Measurements from ENCODE around the gene C2orf68. TPM values are rescaled to one million over a fixed set of nuclear protein-coding genes. Genes with fewer than 3 reads are reported as not detected.
A peak's percentile ranks its signal among the peaks of the same experiment; 100 is the strongest.
"Not testable (repeated sequence)": the region's sequence is repeated elsewhere in the genome, so short reads cannot be mapped to it uniquely, and the experiment has no call there.

C2orf68 gene
- total RNA-seq, 1 donor from 2014 or later = 23.6 TPM

GRCh38 chr2:85599468-85600234, 12.2 kb downstream of the C2orf68 start:
- DNase-seq (ENCODE audit: low spot score) = no peak

- DNase-seq (ENCODE audit: low spot score) = no peak
Measured at GRCh38 chr2:85598594-85599340, 13.1 kb downstream of the C2orf68 start.

GRCh38 chr2:85597241-85597640, 14.6 kb downstream of the C2orf68 start:
- DNase-seq (ENCODE audit: low spot score) = no peak

GRCh38 chr2:85596486-85597143, 15.3 kb downstream of the C2orf68 start:
- DNase-seq (ENCODE audit: low spot score) = no peak

GRCh38 chr2:85596026-85596333, 15.9 kb downstream of the C2orf68 start:
- DNase-seq (ENCODE audit: low spot score) = no peak

GRCh38 chr2:85595301-85596025, 16.4 kb downstream of the C2orf68 start, which contains the start of gene RNF181:
TSS of gene RNF181 (plus strand) at chr2:85595745. CDS start at chr2:85595764, 19 bp downstream.
- DNase-seq (ENCODE audit: low spot score) = peak; percentile 100

GRCh38 chr2:85594715-85595300, 17.1 kb downstream of the C2orf68 start:
- DNase-seq (ENCODE audit: low spot score) = no peak

GRCh38 chr2:85593023-85593422, 18.8 kb downstream of the C2orf68 start:
- no peak for DNase-seq (ENCODE audit: low spot score)

GRCh38 chr2:85592299-85592698, 19.6 kb downstream of the C2orf68 start:
- DNase-seq (ENCODE audit: low spot score) = not testable (repeated sequence)

GRCh38 chr2:85591563-85591962, 20.3 kb downstream of the C2orf68 start:
- DNase-seq (ENCODE audit: low spot score) = no peak

GRCh38 chr2:85590950-85591349, 20.9 kb downstream of the C2orf68 start:
- no peak for DNase-seq (ENCODE audit: low spot score)

GRCh38 chr2:85589982-85590791, 21.7 kb downstream of the C2orf68 start:
- peak; percentile 80 for DNase-seq (ENCODE audit: low spot score)

GRCh38 chr2:85589181-85589580, 22.7 kb downstream of the C2orf68 start:
- no peak for DNase-seq (ENCODE audit: low spot score)

GRCh38 chr2:85588645-85589044, 23.2 kb downstream of the C2orf68 start:
- no peak for DNase-seq (ENCODE audit: low spot score)

GRCh38 chr2:85588236-85588635, 23.6 kb downstream of the C2orf68 start:
- DNase-seq (ENCODE audit: low spot score) = no peak

- DNase-seq (ENCODE audit: low spot score) = peak; percentile 38
Measured at GRCh38 chr2:85585781-85586105, 26.1 kb downstream of the C2orf68 start.

GRCh38 chr2:85584857-85585780, 26.7 kb downstream of the C2orf68 start:
- peak; percentile 32 for DNase-seq (ENCODE audit: low spot score)

- peak; percentile 40 for DNase-seq (ENCODE audit: low spot score)
Measured at GRCh38 chr2:85584354-85584856, 27.5 kb downstream of the C2orf68 start, which contains the start of gene VAMP5. TSS of gene VAMP5 (plus strand) at chr2:85584431. CDS start at chr2:85584491, 60 bp downstream.

GRCh38 chr2:85583667-85584353, 28.1 kb downstream of the C2orf68 start:
- no peak for DNase-seq (ENCODE audit: low spot score)
